HG03135 (cell line): ENCODE data around the gene SNX27.
"Not testable (repeated sequence)": the region's sequence is repeated elsewhere in the genome, so short reads cannot be mapped to it uniquely, and the experiment has no call there.

Experiments
- ATAC-seq: cut with Tn5 transposase; IDR thresholded peaks from one replicate; pipeline ENCODE4 v1.9.1; 2021; ENCODE audit warnings: mild to moderate bottlenecking, moderate library complexity; ENCODE audit not compliant: unreplicated experiment

SNX27 gene

DNA sequence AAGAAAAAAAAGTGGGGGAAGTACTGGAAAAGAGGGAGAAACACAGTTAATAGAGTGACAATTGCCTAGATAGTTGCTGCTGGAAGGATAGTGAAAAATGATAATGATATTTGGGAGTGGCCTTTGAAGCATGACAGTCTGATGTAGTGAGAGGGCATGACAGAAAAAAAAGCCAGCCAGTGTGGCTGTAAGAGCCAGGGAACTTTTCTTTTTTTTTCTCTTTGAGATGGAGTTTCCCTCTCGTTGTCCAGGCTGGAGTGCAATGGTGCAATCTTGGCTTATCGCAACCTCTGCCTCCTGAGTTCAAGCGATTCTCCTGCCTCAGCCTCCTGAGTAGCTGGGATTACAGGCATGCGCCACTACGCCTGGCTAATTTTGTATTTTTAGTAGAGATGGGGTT lies 9.3 kb upstream of the SNX27 start:
- not testable (repeated sequence) for ATAC-seq

DNA sequence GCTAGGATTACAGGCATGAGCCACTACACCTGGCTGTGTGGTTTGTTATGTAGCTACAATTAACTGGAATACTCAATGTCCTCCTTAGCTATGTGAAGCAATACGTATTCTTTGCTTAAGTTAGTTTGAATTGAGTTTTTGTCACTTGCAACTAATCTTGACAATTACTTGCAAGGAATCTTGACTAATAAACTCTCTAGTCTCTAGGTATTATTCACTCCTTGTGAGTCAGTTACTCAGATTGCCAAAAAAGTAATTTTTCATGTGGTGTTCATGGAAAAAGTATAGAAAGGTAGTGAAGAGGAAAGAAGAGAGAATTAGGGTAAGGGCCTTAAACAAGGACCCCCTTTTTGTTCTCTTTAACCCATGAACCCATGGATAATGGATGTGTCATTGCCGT lies 7.6 kb upstream of the SNX27 start:
- ATAC-seq = no peak

DNA sequence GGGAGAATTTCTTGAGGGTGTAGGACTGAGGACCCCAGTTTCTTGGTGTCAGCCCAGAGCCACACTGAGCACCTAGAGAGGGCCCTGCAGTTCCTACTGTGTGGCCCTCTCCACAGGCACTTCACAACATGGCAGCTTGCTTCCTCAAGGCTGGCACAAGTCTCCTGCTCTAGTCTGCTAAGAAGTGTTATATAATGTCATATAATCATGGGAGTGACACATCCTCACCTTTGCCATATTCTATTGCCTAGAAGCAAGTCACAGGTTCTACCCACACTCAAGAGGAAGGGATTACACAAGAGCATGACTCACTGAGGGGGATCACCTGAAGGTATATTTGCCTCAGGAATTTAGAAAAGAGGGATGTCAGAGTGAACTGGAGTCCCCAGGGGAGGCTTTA lies 5.5 kb upstream of the SNX27 start:
- no peak for ATAC-seq

DNA sequence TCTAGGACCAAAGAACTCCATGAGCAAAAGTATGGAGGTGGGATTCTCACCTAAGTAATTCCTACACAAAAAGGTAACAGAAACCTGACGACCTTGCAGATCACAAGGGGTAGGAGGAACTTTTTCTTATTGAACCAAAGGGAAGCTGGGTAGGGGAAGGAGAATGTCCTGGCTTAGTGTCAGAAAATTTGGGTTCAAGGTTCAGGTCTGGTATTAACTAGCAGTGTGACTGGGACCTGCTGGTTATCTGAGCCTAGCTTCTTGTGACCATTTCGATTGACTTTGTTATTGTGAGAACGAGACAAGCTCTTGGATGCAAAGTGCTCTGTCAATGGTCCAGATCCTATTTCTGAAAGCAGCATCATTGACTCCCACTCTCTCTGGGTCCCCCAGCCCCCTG lies 5.0 kb upstream of the SNX27 start:
- no peak for ATAC-seq

DNA sequence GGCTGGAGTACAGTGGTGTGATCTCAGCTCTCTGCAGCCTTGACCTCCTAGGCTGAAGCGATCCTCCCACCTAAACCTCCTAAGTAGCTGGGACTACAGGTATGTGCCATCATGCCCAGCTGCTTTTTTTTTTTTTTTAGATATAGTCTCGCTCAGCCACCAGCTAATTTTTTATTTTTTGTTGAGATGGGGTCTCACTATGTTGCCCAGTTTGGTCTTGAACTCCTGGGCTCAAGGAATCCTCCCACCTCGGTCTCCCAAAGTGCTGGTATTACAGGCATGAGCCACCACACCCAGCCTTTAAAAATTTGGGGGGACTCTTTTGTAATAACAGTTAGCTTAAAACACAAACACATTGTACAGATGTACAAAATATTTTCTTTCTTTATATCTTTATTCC lies 1.7 kb upstream of the SNX27 start:
- ATAC-seq = no peak

DNA sequence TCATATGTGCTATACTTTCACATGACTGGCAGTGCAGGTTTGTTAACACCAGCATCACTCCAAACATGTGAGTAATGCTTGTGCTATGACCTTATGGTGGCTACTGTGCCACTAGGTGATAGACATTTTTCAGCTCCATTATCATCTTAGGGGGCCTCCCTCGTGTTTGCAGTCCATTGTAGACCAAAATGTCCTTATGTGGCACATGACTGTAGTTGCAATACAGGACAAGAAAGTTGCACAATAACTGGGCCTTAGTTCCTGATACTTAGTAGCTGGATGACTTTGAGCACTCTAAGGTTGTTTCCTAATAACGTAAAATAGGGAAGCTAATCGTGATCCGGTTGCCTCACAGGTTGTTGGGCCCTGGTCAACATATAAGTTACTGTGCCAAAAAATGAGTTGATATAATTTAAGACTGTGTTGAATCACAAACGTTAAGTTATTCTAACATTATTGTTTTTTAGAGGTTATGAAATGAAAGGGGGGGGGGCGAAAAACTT lies 511 bp upstream of the SNX27 start:
- ATAC-seq = no peak

DNA sequence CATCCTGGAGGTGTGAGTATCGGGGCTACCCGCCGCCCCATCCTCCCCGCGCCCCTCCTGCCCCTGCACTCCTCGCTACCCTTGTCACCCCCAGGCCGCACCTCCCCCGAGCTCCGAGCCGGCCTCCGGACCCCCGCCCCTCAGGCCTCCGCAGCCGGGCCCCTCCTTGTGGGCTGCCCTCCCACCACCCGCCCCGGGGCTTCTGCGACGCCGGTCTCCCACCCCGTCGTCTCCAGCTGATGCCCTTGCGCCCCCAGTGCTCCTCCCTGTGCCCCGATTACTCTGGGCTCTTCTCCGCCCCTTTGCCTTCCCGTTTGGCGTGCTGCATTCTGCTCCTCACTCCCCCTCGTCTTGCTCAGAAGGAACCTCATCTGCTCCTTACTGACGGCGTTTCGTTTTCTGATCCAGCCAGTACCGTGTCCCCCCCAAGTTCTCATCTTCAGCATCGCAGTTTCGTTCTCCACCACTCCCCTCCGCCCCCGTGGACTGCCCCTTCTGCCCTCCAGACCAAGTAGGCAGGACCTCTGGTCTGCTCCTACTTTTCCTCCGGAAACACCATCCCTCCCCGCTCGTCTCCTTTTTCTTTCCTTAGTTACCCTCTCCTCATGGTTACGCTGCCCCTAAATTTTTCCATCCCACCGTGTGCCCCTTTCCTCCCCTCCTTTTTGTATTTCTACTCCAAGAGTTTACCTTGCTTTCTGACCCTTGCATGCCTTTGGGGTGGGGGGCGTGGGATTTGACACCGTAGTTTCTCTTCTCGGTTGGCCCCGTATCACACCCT lies 841 bp downstream of the SNX27 start:
- ATAC-seq = peak; percentile 25

DNA sequence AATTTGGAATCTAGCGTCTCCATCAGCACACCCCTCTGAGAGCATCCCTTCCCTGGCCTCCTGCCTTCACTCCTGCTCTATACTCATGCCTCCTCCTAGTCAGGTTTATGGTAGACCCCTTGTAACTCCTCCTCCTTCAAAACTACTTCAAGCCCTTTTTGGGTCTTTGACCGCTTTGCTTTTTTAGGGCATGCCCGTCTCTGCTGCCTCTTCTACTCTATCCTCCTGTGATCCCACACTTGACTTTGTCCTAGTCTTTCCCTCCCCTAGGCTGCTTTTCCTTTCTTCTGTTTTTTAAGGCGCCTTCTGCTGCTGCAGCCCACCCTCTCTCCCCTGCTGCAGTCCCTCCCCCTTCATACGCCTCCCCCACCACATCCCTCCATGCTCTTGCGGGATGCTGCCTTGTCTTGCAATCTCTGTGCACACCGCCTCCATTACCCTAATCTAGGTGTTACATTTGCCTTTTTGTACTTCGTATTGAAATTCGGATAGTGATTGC lies 1.5 kb downstream of the SNX27 start:
- no peak for ATAC-seq

DNA sequence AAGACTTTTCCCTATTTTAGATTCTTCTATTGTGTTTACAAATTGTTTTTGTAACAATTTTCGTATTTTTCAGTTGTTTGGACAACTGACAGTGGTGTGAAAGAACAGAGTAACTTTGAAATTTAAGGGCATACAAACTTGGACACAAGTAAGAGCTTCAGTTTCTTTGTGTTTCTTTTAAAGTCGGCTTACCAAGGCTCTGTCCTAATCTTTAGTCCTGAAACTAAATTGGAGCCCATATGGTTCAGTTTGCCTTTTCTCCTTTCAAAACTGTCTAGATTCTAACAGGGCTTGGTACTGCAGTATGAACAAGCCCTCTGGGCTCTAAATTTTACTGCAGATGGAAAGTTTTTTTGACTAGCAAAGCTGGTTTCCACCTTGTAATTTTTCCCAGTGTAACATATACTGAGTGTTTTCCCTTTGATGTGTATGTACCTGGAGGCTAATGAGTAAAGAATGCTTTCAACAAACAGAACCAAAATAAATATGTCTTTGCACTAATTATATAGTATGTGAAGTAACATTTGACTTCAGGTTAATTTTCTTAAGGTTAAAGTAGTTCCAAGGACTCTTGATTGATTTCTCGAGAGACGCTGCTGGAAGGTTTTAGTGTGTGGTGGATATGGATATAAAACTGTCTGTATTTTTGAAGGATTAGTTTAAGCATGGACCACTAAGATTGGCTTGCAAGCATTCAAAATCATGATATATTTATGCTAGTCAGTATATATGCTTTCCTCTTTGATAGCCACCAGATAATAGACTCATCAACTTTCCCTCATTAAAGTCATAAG lies 4.1 kb downstream of the SNX27 start:
- ATAC-seq = no peak

DNA sequence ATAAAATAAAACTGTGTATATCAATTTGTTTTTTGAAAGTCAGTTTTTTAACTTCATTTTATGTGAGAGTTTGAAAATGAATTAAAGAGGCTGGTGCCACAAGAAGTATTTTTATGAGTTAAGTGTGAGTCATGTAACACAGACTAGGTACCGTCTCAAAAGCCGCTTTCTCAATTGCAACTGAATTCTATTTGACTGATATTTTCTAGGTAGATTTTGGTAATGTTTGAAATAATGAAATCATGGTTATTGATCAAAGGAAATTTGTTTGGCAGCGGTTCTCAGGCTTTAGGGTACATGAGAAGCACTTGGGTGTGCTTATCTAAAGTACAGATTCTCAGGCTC lies 4.6 kb downstream of the SNX27 start:
- ATAC-seq = no peak

DNA sequence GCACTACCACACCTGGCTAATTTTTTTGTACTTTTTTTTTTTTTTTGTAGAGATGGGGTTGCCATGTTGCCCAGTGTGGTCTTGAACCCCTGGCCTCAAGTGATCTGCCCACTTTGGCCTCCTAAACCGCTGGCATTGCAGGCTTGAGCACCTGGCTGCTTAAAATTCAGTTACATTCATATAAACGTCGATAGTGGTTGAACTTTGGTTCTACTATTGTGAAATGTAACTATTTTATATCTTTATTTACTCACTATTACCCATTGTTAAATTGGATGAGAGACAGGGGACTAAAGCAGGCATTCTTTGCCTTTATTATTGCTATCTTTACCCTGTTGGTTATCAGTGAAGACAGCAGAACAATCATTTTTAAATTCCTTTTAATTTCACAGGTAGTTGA lies 6.2 kb downstream of the SNX27 start:
- ATAC-seq = no peak

DNA sequence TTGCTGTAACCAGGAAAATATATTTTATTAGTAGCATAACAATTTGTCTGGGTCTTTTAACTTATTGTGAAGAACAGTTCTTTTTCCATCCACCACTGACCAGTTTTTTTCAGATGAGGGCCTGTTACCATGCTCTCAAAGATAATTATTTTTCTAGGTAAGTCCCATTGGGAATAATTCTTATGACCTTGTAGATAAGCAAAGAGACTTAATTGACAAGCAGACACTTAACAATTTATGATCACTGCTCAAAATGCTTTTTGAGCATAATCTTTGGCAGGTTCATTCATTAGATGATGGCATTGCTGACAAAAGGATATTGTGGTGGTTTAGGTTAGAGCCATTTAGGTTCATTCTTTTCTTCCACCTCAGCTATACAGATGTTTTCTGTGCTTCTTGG lies 6.6 kb downstream of the SNX27 start:
- ATAC-seq = no peak

DNA sequence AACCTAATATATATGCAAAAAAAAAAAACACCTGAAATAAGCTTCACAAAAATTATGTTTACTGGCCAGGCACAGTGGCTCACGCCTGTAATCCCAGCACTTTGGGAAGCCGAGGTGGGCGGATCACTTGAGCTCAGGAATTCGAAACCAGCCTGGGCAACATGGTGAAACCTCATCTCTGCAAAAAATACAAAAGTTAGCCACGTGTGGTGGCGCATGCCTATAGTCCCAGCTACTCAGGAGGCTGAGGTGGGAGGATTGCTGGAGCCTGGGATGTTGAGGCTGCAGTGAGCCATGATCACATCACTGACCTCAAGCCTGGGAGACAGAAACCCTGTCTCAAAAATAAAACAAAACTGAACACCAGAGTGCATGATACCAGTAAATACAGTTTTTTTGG lies 7.1 kb downstream of the SNX27 start:
- ATAC-seq = not testable (repeated sequence)

DNA sequence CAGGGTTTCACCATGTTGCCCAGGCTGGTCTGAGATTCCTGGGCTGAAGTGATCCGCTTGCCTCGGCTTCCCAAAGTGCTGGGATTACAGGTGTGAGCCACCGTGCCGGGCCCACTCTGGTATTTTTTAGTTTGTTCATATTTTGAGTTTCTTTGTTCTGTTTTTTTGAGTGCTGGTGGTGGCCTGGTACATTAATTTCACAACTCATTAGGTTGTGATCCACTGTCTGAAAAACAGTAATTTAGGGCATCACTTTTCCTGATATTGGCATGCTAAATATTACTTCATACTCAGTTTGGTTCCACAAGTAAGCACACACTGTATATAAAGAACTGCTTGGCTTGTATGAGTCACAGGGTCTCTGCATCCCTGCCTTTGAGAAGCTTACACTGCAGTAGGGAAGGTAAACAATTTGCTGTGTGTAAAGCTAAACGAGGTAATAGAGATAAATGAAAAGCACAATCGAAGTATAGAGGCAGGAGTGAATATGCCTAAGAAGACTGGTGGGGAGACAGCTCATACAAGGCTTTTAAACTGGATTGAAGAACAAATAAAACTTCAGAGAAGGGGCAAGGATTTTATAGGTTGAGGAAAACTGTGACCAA lies 7.7 kb downstream of the SNX27 start:
- ATAC-seq = no peak

DNA sequence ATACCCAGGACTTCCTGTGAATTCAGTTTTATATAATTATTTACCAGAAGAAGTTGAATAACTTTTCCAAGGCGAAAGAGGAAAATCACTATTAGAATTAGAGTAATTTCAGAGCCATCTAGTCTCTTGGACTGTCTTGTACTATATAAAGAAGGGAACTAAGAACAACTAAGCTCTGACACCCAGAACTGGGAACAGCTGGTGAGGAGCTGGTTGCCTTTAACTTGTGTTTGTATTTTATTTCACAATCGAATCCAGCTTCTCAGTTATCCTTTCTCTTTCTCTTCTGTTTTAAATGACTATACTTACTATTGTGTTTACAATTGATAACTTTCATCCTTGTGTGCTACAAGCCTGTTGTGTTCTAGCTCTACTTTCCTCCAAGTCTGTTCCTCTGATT lies 8.4 kb downstream of the SNX27 start:
- no peak for ATAC-seq

DNA sequence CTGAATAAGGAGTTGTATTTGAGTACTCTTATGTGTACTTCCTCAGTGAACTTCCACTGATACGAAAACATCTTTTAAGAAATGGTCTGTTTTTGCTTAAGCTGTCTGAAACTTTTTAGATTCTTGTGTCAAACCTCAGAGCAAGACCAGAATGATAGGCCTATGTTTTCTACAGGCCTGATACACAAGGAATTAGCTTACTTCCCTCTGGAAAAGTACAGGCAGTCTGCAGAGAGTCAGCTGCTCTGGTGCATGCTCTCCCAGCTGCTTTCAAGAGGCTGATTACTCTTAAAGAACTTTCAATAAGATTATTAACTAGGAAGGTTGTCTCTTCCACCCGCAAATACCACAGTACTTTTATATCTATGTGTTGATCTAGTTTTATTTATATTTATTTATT lies 9.5 kb downstream of the SNX27 start:
- no peak for ATAC-seq

DNA sequence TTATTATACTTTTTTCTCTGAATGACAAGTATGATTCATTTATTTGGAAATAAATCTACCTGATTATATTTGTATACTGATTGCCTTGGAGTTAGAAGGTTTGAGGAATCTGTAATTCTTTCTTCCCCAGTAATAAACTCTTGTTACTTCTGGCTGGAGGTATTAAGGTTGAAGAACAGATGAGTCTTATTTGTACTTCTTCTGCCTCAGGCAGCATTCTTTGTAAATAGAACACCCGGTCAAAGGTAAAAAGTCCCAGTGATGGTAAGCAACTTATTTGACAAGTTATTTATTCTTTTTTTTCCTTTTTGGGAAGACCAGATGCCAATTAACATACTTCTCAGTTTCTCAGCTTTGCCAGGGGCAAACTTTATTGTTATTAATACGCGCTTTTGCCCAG lies 12.9 kb downstream of the SNX27 start:
- ATAC-seq = no peak

DNA sequence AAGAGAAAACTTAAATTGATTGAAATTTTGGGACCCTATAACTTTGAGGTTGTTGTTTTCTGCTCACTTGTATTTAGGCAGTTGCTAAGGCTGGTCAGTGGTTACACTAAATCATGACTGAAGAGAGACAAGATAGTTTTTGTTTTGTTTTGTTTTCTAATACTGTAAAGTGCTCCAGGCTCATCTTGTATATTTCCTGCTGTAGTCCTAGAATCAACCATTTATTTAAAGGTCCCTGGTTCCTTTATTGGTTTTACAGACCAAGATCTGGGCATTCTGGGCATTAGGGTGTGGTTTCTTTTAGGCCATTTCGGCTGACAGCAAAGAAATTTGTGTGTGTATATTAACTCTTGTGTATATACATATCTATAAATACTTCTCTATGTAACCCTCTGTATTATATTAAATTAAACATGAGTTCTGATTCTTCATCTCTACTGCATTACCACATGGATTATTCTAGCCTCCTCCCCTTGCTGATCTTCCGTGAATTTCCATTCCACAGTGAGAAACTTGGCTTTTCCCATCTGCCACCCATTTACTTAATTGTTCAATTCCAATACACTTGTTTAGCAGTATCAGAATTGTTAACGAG lies 15.0 kb downstream of the SNX27 start:
- no peak for ATAC-seq

DNA sequence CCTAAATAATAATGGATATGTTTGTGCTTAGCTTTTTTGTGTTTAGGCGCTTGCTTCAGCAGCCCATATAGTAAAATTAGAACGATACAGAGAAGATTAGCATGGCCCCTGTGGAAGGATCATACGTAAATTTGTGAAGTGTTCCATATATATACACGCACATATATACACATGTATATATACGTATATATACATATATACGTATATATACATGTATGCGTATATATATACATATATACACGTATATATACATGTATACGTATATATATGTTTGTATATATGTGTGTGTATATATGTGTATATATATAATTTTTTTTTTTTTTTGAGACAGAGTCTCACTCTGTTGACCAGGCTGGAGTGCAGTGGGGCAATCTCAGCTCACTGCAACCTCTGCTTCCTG lies 17.4 kb downstream of the SNX27 start:
- no peak for ATAC-seq

DNA sequence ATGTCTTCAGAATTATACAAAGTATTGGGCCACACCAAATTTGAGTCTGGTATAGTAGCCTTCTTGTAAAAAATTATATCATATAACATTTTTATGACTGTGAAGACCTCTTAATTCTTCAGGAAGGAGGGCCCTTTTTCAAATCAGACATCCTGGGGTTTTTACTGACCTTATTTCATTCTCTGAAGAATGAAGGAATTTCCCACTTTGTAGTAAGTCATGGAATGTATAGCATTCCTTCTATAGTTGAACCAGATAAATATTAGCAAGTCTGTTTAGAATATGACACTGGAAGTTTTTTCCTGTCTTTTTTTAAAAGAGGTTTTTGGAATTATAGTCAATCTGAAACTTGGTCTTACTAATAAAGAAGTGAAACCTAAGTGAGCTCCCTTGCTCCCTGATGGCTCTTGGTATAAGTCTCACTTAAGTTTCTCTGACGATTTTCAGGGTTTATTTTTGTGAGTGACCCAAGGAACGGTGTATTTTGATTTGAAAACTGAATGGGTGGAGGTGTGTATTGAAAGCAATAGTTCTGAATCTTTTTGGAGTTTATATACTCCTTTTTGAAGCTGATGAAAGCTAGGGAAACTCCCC lies 23.7 kb downstream of the SNX27 start:
- ATAC-seq = no peak
